GM12801 (cell line): ENCODE measurements around the gene NAALADL2.

Source experiments
- TF ChIP-seq, protein P1 (sequence below): IDR thresholded peaks from one replicate; pipeline ENCODE4 v1.5.1; 2011; ENCODE audit warnings: control low read depth; ENCODE audit not compliant: insufficient read length; ENCODE audit errors: extremely low read depth

Gene NAALADL2

DNA sequence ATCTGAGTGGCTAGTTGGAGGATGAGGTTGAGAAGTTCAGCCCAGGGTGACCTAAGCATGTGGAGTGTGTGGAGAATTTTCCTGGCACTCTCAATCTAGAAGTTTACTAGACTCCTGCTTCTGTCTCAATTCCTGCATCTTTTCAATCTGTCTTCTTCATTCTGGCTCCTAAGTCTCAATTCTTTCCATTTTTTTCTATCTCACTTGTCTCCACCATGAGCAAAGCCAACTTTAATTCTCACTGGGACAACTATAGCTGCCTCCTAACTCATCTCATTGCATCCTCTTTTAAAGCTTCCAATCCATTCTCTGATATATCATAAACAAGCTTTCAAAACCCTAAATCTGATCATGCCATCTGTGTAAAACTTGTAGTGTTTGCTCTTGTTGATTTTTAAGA lies 569.3 kb downstream of the NAALADL2 start:
- TF ChIP-seq, protein P1, sequence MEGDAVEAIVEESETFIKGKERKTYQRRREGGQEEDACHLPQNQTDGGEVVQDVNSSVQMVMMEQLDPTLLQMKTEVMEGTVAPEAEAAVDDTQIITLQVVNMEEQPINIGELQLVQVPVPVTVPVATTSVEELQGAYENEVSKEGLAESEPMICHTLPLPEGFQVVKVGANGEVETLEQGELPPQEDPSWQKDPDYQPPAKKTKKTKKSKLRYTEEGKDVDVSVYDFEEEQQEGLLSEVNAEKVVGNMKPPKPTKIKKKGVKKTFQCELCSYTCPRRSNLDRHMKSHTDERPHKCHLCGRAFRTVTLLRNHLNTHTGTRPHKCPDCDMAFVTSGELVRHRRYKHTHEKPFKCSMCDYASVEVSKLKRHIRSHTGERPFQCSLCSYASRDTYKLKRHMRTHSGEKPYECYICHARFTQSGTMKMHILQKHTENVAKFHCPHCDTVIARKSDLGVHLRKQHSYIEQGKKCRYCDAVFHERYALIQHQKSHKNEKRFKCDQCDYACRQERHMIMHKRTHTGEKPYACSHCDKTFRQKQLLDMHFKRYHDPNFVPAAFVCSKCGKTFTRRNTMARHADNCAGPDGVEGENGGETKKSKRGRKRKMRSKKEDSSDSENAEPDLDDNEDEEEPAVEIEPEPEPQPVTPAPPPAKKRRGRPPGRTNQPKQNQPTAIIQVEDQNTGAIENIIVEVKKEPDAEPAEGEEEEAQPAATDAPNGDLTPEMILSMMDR, result no peak

DNA sequence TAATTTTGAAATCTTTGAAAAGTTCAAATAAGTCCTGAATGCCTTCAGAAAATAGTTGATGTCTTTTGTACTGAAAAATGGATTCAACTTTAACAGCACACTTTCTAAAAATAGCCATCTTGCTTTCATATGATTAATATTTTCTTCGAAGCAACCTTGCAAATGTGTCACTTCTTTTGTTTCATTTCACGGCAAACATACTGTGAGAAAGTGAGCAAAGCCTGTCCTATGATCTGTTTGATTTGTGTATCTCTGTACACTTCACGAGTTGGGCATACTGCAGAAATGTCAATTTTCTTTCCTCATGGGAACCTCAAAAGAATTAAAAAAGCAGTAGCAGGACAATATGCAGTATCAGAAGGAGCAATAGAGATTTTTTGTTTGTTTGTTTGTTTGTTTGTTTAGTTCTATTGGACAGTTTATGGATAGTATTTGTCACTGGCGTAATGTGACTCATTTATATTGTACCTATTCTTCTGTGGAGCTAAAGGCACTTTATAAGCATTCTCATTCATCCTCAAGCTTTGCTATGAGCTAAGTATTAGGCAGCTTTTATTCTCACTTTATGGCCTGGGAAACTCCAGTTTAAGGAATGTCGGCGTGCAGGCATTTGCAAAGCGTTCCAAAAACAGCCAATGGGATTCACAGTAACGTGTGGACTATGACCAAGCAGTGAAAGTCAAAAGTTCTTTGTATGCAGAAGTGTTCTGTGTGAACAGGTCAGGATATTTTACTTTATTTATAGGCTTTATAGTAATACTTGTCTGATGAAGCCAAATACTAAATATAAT lies 572.0 kb downstream of the NAALADL2 start:
- TF ChIP-seq, protein P1, result no peak

DNA sequence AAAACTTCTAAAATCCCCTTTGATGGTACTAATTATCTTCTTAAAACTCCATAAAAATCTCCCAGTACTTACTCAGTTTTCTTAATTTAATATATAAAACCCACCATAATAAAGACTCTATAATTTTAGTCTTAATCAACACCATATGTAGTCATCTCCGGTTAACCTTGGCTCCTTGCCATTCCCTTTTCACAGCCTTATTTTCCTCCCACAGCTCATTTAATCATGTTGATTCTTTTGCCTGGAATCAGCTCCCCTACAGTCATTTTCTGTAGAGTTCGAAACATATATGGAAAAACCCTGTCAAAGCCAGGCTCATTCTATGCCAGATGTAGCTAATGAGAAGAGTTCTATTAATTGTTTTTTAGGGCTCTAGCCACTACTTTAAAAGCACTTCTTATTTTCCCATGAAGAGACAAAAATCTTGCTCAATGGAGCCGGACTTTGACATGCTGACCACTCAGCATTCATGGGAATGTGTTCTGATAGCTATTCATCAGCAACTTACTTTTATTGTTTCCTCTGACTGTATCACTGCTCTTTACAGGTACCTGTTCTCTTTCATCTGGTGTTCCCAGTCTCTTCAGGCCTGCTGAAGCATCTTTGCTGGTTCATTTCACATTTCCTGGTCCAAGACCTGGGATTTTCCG lies 573.4 kb downstream of the NAALADL2 start:
- TF ChIP-seq, protein P1, result no peak

DNA sequence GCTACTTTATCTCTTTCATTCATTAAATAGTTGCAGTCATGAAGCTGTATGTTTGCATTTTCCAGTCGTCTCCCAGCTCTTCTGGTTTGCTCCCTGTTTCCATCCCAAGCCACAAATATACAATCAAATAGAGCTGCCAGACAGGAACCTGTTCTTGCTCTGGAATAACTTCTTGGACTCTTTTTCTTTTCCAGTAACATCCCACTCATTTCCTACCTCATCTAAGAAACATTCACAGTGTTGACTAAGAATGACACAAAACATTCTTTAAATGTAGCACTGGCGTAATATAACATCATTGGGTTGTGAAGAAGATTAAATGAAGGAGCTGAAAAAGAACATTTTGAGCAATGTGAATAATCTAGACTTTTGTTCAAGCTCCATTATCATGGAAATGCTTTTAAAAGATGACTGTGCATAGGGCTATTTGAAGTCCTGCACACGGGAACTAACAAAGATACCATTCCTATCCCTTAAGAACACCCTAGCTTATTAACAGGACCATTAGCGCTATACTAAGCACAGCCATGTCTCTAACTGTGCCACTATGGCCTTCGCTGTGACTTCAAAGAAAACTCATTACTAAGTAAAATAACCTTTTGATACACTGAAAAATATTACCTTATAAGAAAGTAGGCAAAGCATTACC lies 574.0 kb downstream of the NAALADL2 start:
- TF ChIP-seq, protein P1, result no peak

DNA sequence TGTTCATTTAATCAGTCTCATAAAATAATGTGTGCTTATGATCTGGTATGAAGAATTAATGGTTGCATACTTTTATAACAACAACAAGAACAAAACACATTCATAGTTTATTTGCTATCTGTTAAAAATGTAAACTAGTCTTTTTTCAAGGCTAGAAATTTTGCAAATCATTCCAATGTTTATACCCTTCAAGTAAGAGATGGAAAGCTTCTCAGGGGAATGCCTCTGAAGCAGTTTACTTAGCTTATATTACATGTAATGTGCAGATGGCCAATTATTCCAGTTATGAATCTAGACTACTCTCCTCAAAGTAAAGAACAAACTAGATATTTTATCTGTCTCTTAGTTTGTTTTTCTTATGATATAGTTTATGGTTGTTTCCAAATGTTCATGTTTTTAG lies 575.4 kb downstream of the NAALADL2 start:
- TF ChIP-seq, protein P1, result no peak

DNA sequence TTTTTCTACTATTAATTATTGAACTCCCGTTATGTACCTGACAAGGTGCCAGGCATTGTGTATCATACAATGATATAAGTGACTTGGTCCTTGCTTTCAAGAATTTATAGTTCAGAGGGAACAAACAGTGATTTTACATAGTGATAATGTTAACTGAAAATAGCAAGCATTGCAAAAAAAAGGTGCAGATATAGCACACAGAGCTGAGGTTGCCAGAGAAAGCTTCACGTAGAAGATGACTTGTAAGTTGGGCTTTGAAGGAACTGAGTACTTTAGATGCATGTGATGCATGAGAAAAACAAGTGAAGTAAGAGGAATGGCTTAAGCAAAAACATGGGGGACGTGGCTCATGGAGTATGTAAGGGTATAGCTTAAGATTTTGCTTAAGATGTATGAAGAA lies 584.5 kb downstream of the NAALADL2 start:
- TF ChIP-seq, protein P1, result no peak

DNA sequence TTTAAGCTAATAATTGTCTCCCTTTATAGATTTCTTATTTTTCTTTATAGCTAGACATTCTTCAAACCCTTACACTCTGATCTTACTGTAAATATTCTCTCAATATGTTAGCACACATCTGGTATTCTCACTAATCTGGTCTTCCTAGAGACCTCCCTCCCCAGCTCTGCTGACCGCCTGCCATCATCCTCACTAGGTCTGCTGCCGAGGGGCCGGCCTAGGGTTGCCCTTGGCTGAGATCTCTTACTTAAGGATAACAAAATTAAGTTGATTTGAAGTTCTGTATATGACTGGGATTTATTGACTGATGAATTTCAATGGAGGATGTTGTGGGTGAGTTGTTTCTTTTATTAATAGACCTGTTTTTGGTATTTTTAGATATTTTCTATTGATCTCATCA lies 586.6 kb downstream of the NAALADL2 start:
- TF ChIP-seq, protein P1, result no peak
